ENCODE measurements around the gene RITA1.
"Not testable (repeated sequence)": the region's sequence is repeated elsewhere in the genome, so short reads cannot be mapped to it uniquely, and the experiment has no call there.

RITA1 gene

DNA sequence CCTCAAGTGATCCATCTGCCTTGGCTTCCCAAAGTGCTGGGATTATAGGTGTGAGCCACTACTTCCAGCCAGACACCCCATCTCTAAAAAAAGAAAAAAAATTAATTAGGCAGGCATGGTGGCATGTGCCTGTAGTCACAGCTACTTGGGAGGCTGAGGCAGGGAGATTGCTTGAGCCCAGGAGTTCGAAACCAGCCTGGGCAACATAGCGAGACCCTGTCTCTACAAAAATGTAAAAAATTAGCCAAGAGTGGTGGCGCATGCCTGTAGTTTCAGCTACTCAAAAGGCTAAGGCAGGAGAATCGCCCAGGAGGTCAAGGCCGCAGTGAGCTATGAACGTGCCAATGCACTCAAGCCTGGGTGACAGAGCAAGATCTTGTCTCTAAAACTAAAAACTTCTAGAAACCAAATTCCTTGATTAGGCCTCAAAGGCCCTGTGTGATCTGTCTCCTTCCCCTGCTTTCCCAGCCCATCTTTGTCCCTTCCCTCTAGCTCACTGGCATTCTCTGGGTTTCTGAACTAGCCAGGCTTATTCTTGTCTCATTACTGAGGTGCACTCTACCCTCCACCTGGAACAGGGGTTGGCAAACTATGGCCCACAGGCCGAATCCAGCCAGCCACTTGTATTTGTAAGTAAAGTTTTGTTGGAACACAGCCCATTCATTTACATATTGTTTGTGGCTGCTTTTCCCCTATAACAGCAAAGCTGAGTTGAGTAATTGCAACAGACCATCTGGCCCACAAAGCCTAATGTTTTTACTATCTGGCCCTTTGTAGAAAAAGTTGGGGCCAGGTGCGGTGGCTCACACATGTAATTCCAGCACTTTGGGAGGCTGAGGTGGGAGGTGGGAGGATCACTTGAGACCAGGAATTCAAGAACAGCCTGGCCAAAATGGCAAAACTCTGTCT is 18.6 kb downstream of the RITA1 start:
- POLR2A ChIA-PET (ENCODE audit: low non-redundant PET): no interaction called here
- TF ChIP-seq, protein P1, sequence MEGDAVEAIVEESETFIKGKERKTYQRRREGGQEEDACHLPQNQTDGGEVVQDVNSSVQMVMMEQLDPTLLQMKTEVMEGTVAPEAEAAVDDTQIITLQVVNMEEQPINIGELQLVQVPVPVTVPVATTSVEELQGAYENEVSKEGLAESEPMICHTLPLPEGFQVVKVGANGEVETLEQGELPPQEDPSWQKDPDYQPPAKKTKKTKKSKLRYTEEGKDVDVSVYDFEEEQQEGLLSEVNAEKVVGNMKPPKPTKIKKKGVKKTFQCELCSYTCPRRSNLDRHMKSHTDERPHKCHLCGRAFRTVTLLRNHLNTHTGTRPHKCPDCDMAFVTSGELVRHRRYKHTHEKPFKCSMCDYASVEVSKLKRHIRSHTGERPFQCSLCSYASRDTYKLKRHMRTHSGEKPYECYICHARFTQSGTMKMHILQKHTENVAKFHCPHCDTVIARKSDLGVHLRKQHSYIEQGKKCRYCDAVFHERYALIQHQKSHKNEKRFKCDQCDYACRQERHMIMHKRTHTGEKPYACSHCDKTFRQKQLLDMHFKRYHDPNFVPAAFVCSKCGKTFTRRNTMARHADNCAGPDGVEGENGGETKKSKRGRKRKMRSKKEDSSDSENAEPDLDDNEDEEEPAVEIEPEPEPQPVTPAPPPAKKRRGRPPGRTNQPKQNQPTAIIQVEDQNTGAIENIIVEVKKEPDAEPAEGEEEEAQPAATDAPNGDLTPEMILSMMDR (conservative IDR thresholded peaks at IDR 0.05; ENCODE audit: low read depth): no peak
- CTCF ChIA-PET: interaction anchor here (0.6 kb wide), 1 partner anchor 735 kb away, joined by 8 read pairs; no protein-coding TSS in a partner anchor
- peak overlapping the region; percentile 22; the same call in 1 of the 2 replicates for H3K27ac ChIP-seq
- DNase-seq (ENCODE audit: low spot score): no peak

DNA sequence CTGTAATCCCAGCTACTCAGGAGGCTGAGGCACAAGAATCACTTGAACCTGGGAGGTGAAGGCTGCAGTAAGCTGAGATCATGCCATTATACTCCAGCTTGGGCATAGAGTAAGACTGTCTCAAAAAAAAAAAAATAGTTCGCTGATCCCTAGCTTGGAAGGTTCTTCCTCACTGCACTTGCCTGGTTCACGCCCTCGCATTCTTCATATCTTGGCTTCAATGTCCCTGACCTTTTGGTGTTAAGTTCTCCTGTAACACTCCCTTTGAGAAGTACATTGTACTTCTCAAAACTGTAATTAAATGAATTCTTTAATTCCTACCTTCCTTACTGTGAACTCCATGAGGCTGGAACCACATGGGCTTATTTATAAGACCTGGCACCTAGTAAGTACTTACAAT is 19.3 kb downstream of the RITA1 start:
- POLR2A ChIA-PET (ENCODE audit: low non-redundant PET): no interaction called here

DNA sequence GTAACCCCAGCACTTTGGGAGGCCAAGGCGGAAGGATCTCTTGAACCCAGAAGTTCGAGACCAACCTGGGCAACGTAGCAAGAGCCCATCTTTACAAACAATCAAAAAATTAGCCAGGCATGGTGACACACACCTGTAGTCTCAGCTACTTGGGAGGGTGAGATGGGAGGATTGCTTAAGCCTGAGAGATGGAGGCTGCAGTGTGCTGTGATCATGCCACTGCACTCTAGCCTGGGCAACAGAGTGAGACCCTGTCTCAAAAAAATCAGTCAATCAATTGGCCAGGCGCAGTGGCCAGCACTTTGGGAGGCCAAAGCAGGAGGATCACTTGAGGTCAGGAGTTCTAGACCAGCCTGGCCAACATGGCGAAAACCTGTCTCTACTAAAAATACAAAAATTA is 21.3 kb downstream of the RITA1 start:
- CTCF ChIA-PET; H3K27ac ChIP-seq; DNase-seq (ENCODE audit: low spot score); POLR2A ChIA-PET (ENCODE audit: low non-redundant PET): not testable (repeated sequence)

More for the DNA sequence above, 19.3 kb downstream of the RITA1 start:
- CTCF ChIA-PET: no interaction called here
- TF ChIP-seq, protein P1 (conservative IDR thresholded peaks at IDR 0.05; ENCODE audit: low read depth): no peak
- DNase-seq (ENCODE audit: low spot score): no peak
- peak overlapping the region; percentile 22; the same call in 1 of the 2 replicates for H3K27ac ChIP-seq

DNA sequence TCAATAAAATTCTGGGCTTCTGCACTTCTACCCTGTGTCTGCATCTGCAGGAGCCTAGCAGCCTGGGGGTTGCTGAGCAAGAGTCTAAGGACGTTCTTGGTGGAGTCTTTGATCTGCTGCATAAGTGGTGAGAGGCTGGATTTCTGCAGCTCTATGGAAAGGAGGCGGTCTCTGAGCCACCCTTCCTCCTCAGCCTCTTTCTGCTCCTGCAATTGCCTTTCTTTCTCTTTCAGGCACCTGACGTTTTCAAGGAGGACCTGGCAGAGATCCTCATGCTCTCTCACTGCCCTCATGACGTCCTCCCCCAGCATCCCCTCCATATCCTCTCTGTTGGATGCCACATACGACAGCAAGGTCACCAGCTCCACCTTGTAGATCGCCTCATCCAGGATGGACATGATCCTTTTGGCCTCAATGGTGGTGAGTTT is 22.1 kb downstream of the RITA1 start:
- DNase-seq (ENCODE audit: low spot score): no peak
- ChIA-PET POLR2A (ENCODE audit: low non-redundant PET) (no interaction called here), CTCF (interaction anchor here (0.7 to 0.8 kb wide), 2 partner anchors 33 to 204 kb away, joined by 3 read pairs; no protein-coding TSS in a partner anchor)
- TF ChIP-seq, protein P1 (conservative IDR thresholded peaks at IDR 0.05; ENCODE audit: low read depth): no peak
- no peak overlapping the region for H3K27ac ChIP-seq

DNA sequence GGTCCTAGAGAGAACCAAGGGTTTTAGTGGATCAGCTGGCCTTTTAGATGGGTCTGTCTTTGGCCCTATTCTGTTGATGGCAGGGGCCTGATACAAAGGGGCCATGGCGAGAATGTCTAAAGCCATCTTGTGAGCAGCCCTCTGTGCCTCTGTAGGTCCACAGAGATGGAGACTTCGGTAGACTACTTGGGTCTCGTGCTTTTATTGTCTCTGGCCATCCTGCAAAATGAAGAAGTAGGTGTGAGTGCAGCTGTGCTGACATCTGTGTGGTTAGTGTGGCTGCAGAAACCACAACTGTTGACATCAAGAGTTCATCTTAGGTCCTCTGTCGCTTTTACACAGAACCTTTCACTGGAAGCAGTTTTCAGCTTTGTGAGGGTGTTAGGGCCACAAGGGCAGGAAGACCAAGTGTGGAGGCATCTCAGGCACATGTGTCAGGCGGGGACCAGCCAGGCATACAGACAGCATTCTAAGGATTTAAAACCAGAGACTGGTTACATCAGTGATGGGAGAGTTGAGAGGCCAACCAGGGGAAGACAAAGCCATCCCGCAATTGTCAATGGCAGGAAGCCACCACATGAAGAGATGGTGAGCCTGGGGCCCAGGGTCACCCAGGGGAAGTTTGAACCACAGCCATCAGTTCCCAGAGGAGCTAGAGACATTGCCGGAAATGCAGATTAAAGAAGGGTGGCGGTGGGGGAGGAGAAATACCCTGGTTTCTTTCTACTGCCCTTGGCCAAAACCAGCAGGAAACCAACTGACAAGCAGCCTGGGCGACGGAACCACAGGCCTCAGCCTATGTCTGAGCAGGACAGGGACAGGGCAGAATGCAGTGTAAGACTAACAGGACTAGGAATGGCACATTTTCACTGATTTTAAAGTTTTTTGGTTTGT is 22.8 kb downstream of the RITA1 start:
- DNase-seq (ENCODE audit: low spot score): no peak
- H3K27ac ChIP-seq: no peak overlapping the region
- TF ChIP-seq, protein P1 (conservative IDR thresholded peaks at IDR 0.05; ENCODE audit: low read depth): no peak
- POLR2A ChIA-PET (ENCODE audit: low non-redundant PET): no interaction called here
- CTCF ChIA-PET: interaction anchor here (0.7 to 0.8 kb wide), 3 partner anchors 33 to 1305 kb away, joined by 3 read pairs; no protein-coding TSS in a partner anchor

DNA sequence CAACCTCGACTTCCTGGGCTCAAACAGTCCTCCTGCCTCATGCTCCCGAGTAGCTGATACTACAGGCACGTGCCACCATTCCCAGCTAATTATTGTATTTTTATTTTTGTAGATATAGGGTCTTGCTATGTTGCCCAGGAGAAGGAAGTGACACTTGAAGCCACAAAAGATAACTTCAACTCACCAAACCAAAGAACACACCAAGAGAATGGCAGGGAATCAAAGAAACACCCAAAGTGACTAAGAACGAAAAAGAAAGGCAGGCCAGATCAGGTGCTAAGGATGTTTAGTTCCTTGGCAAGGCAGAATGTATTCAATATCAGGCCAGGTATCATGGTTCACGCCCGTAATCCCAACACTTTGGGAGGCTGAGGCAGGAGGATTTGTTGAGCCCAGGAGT is 25.6 kb downstream of the RITA1 start:
- H3K27ac ChIP-seq: no peak overlapping the region
- TF ChIP-seq, protein P1 (conservative IDR thresholded peaks at IDR 0.05; ENCODE audit: low read depth): no peak
- no peak for DNase-seq (ENCODE audit: low spot score)
- ChIA-PET POLR2A (ENCODE audit: low non-redundant PET) (no interaction called here), CTCF (no interaction called here)

All from RWPE1 (cell line).